Brain pericyte (primary cell): ENCODE data around the gene RBCK1.
"Not testable (repeated sequence)": the region's sequence is repeated elsewhere in the genome, so short reads cannot be mapped to it uniquely, and the experiment has no call there.

Experiments used
- DNase-seq: peaks from one replicate; pipeline ENCODE4 v3.0.0-alpha.2; 2012; ENCODE audit warnings: low read depth, low spot score

RBCK1 gene

DNA sequence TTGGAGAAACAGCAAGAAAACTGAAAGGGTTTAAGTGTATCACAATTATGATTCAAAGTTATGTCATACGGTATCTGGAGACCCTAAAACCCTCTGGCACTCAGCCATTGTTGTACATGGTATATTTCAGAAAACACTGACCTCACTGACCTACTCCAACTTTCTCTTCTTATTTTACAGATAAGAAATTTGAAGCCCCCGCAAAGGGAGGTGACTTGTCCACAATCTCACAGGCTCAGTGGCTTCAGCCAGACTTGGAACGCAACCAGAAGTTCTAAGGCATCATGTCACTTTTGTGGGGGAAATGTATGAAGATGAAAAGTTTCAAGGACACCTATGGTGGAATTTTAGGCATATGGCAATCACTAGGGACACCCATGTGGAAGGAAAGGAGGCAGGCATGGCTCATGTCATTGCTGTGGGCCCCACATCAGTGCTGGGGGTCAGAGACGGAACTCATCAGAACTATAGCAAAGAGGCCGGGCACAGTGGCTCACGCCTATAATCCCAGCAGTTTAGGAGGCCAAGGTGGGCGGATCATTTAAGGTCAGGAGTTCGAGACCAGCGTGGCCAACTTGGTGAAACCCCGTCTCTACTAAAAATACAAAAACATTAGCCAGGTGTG lies 32.7 kb upstream of the RBCK1 start:
- DNase-seq = no peak

DNA sequence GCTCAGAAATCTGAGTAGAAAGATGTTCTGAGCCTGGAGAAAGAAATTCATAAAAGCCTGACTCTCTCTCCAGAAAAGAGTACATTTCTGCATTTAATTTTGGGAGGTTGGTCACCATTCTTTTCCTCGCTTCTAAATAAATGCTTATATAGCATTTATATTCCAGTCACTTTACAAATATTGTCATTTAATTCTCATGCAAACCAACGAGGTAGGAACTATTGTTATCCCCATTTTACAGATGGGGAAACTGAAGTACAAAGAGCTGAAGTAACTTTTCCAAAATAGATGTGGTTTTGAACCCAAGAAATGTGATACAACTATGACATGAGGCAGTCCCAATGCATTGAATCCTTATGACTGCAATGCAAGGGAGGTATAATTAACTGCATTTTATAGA lies 32.0 kb upstream of the RBCK1 start:
- DNase-seq = no peak

DNA sequence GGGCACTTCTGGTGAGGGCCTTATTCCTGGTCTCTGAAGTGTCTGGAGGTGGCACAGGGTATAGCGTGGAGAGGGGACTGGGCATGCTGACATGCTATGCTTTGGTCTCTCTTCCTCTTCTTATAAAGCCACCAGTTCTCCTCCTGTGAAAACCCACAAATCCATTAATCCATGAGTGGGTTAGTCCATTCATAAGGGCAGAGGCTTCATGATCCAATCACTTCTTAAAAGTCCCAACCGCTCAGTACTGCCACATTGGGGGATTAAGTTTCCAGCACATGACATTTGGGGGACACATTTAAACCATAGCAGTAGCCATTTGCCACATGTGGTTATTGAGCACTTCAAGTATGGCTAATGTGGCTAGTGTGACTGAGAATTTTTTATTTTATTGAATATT lies 31.3 kb upstream of the RBCK1 start:
- DNase-seq = no peak

DNA sequence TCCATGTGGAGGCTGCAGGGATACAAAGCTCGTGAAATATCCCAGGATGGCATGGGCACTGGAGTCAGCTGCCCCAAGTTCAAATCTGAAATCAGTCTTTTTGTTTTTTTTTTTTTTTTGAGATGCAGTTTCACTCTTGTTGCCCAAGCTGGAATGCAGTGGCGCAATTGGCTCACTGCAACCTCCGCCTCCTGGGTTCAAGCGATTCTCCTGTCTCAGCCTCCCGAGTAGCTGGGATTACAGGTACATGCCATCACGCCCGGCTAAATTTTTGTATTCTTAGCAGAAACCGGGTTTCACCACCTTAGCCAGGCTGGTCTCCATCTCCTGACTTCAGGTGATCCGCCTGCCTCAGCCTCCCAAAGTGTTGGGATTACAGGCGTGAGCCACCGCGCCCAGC lies 30.5 kb upstream of the RBCK1 start:
- DNase-seq = not testable (repeated sequence)

DNA sequence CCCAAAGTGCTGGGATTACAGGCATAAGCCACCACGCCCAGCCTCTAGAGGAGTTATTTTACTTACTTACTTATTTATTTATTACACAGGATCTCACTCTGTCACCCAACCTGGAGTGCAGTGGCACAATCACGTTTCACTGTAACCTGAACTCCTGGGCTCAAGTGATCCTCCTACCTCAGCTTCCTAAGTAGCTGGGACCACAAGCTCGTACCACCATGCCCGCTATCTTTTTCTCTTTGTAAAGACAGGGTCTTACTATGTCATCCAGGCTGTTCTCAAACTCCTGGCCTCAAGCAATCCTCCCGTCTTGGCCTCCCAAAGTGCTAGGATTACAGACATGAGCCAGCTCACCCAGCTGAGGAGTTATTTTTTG lies 29.1 kb upstream of the RBCK1 start:
- no peak for DNase-seq

DNA sequence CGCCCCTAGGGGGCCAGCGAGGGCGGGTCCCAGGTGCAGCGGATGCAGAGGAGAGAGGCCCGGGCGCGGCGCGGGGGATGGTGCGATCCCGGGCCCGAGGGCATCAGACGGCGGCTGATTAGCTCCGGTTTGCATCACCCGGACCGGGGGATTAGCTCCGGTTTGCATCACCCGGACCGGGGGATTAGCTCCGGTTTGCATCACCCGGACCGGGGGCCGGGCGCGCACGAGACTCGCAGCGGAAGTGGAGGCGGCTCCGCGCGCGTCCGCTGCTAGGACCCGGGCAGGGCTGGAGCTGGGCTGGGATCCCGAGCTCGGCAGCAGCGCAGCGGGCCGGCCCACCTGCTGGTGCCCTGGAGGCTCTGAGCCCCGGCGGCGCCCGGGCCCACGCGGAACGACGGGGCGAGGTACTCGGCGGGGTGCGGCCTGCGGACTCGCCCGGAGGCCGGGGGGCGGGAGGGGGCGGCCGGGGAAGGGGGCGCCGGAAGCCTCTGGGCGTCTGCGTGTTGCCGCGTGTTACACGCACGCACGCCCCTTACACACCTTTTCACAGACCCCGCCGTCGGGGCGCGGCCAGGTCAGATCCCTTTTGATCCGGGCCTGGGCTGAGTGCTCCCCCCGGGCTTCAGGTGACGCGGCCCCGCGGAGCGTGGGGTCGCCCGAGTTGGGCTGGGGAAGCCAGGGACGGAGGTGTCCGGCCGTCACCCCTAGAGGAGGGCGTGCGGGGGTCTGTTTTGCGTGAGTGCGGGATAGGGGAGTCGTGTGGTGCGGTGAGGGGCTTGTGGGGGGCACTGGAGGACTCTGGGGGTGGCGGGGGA lies 27.1 kb upstream of the RBCK1 start:
- DNase-seq = no peak

DNA sequence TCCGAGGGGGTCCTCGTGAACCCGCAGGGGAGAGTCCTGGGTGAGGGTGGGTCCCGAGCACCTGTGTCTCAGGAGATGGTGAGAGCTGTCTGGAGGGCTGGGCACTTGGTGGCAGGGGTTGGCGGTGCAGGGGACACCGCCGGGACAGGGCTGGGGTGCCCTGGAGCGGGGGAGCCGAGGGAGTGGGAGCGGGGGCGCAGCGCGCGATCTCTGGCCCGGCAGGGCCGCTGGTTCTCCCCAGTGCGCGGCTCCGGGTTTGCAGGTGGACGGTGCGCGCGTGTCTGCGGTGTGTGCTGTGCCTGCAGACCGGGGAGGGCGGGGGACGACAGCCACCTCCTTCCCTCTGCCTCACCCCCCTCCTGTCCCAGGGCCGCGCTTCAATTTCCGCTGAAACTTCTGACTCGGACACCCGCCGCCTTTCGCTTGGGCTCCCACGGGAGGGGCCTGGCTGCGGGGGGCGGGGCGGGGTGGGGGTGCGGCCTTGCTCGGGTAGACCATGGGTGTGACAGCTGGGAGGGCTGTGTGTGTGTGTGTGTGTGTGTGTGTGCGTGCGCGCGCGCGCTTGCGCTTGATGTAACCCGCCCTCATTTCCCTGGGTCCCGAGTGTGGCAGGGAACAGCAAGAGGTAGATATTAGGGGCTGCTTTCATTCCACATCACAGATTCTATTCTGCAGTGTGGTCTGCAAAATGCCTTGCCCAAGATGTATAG lies 26.4 kb upstream of the RBCK1 start:
- DNase-seq = no peak

DNA sequence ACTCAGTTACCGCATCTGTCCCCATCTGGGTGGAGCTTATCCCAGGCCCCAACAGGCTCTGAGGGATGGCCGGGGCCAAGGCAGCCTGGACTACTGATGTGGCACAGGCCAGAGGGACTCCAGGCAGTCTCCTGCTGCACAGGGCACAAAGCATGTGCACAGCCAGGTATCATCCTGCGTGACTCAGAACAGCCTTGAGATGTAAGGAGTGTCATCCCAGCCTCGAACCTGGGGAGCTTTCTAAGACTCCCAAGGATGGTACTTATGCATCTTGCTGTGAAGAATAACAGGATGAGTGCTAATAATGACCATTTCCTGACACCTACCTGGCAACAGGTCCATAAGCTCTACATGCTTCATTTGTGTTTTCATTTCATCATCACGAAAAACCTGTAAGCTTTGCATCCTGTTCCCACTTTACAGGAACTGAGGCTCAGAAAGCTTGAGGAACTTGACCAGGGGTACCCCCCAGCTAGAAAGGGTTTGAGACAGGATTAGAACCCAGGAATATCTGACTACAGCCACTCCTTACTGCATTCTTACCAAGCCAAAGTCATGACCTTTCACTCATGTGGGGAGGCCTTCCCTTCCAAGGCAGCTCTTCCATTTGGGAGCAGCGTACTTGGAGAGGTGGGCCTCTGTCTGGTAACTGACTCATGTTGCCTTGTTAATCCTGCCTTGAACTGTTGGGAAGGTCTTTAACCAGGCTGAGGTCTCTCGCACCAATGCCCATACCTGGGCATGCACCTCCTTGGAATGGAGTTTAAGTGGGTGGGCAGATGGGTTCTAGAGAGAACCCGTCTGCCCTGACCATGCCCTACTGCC lies 25.6 kb upstream of the RBCK1 start:
- no peak for DNase-seq

DNA sequence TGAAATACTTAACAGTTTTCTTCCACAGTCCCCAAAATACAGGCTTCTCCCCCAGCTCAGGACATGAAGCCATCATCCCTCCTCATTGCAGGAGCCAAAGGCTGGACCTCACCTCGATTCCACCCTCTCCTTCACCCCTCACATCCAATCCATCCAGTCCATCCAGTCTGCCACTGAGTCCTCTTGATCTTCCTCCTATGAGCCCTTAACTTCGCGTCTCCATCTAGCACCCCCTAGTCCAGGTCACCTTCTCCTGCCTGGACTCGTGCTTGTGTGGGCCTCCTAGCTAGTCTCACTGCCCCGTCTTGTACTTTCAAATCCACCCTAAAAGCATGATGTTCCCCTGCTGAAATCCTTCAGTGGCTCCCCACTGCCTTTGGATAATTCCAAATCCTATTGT lies 24.2 kb upstream of the RBCK1 start:
- no peak for DNase-seq

DNA sequence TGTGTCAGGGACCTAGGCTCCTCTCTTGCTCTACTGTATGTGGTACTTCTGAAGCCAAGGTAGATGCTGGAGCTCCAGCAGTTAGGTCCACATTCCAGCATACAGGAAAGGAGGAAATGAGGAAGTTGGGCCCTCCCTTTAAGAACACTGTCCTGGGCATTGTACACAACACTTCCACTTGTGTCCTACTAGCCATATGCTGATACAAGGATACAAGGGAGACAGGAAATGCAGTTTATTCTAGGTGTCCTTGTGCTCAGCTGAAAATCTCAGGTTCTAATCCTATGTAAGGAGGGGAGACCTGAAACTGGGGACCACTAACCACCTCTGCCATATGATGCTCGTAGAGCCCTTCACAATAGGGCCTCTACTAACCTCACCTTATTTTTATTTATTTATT lies 23.4 kb upstream of the RBCK1 start:
- no peak for DNase-seq

DNA sequence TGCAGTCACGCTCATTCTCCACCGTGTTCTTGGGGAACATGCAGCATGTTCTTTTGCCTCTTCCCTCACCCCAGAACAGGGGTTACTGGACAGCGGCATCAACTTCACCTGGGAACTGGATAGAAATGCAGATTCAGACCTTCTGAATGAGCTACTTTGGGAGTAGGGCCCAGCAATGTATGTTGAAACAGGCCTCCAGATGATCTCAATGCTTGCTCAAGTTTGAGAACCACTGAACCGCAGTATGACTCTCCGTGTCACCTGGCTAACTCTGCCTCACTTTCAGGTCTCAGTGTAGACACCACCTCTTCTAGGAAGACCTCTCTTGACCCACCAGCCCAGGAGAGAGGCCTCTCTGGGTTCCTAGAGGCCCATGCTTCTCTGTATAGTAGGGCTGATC lies 22.7 kb upstream of the RBCK1 start:
- DNase-seq = no peak

DNA sequence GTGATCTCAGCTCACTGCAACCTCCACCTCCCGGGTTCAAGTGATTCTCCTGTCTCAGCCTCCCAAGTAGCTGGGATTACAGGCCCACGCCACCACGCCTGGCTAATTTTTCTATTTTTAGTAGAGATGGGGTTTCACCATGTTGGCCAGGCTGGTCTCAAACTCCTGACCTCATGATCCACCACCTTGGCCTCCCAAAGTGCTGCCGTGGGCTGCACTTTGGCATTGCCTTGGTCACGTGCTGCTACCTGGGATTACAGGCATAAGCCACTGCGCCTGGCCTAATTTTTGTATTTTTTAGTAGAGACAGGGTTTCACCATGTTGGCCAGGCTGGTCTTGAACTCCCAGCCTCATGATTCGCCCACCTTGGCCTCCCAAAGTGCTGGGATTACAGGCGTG lies 21.5 kb upstream of the RBCK1 start:
- DNase-seq = not testable (repeated sequence)

DNA sequence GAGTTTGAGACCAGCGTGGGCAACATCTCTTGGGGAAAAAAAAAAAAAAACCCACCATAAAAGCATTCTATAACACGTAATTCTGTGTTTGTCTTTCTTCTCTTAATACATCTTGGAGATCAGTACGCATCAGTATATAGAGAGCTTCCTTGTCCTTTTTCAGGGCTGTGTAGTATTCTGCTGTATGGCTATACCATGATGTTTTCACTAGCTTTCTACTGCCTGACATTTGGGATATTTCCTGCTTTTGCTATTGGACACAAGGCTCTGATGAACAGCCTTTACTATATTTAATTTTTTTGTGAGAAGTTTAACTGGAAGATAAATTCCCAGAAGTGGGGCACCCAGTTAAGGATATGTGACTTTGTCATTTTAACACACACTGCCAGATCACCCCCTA lies 20.6 kb upstream of the RBCK1 start:
- no peak for DNase-seq

DNA sequence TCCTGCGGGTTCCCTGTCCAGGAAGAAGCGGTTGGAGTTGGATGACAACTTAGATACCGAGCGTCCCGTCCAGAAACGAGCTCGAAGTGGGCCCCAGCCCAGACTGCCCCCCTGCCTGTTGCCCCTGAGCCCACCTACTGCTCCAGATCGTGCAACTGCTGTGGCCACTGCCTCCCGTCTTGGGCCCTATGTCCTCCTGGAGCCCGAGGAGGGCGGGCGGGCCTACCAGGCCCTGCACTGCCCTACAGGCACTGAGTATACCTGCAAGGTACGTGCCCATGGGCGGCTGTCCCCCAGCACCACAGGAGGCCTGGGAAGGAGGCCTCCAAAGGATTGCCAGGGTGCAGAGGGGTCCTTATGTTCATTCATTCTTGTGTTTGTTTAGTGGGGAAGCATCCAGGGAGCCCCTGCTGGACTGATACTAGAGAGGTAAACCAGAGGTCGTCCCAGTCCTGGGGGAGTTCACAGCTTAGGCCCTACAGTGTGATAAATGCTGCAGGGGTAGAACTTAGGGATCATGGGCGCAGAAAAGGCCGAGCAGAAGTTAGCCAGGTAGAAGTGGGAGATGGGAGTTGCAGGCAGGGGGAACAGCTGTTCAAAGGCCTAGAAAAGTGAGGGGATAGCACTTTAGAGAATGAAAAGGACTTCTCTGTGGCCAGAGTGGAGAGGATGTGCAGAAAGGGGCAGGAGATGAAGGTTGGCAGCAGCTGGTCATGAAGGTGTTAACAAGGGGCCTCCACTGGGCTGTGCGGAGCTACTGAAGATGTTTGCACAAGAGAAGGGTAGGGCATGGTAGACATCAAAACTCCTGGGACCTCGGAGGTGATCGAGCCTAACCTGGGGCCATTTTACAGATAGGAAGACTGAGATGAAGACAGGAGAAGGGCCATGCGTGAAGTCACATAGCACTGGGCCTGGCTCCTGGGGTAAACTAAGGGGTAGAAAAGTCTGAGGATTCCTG lies 19.8 kb upstream of the RBCK1 start:
- no peak for DNase-seq

DNA sequence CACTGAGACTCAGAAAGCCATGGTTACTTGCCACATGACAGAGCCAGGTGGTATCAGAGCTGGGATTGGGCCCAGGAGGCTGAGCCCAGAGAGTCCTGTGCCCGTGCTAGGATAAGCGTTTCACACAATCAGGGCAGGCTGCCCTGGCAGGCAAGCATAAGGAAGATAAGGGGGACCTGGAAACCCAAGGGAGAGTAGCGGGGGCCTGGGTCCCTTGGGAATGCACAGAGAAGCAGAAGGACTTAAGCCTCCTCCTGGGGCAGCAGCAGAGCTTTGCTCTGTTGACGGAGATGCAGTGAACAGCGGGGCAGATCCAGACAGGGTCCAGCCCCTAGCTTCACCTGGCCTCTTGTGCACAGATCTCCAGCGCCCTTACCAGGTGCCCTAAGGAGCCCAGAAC lies 18.9 kb upstream of the RBCK1 start:
- DNase-seq = no peak

DNA sequence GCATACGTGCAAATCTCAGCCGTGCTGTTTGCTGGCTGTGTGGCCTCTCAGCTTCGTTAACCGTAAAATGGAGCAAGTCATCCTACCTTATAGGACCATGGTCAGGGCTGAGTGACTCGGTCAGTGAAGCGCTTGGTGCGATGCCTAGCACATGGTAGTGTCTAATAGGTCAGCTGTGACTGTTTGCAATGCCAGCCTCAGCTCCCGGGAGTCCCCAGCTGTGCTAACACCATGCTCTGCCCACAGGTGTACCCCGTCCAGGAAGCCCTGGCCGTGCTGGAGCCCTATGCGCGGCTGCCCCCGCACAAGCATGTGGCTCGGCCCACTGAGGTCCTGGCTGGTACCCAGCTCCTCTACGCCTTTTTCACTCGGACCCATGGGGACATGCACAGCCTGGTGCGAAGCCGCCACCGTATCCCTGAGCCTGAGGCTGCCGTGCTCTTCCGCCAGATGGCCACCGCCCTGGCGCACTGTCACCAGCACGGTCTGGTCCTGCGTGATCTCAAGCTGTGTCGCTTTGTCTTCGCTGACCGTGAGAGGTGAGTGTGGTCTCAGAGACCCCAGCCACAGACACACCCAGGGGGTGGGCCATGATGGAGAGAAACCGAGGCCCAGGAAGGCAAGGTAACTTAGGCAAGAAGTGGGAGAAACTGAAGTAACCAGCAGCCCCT lies 16.9 kb upstream of the RBCK1 start:
- DNase-seq = no peak

DNA sequence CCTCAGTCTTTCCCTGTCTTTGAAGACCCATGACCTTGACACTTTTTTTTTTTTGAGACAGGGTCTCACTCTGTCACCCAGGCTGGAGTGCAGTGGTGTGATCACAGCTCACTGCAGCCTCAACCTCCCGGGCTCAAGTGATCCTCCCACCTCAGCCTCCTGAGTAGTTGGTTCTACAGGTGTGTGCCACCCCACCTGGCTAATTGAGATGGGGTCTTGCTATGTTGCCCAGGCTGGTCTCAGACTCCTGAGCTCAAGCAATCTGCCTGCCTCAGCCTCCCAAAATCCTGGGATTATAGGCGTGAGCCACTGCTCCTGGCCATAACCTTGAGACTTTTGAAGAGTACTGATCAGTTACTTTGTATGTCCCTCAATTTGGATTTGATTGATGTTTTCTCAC lies 14.8 kb upstream of the RBCK1 start:
- DNase-seq = not testable (repeated sequence)

DNA sequence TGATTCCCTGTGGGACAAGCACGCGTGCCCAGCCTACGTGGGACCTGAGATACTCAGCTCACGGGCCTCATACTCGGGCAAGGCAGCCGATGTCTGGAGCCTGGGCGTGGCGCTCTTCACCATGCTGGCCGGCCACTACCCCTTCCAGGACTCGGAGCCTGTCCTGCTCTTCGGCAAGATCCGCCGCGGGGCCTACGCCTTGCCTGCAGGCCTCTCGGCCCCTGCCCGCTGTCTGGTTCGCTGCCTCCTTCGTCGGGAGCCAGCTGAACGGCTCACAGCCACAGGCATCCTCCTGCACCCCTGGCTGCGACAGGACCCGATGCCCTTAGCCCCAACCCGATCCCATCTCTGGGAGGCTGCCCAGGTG lies 11.9 kb upstream of the RBCK1 start:
- no peak for DNase-seq

DNA sequence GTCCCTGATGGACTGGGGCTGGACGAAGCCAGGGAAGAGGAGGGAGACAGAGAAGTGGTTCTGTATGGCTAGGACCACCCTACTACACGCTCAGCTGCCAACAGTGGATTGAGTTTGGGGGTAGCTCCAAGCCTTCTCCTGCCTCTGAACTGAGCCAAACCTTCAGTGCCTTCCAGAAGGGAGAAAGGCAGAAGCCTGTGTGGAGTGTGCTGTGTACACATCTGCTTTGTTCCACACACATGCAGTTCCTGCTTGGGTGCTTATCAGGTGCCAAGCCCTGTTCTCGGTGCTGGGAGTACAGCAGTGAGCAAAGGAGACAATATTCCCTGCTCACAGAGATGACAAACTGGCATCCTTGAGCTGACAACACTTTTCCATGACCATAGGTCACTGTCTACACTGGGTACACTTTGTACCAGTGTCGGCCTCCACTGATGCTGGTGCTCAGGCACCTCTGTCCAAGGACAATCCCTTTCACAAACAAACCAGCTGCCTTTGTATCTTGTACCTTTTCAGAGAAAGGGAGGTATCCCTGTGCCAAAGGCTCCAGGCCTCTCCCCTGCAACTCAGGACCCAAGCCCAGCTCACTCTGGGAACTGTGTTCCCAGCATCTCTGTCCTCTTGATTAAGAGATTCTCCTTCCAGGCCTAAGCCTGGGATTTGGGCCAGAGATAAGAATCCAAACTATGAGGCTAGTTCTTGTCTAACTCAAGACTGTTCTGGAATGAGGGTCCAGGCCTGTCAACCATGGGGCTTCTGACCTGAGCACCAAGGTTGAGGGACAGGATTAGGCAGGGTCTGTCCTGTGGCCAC lies 11.3 kb upstream of the RBCK1 start:
- no peak for DNase-seq
